ENCODE results near the gene UBL7. TPM values are rescaled to one million over a fixed set of nuclear protein-coding genes. Genes with fewer than 3 reads are reported as not detected.

Gene UBL7
- total and polyA plus RNA-seq, 4 donors, result 25.1 to 45.3 (median 28.0) TPM

- Histone ChIP-seq H3K27me3 (ENCODE audit: control insufficient read depth in 1 of 2, insufficient read depth in 2 of 2, low read length in 1 of 2) (no peaks in the 10 kb centered on the region), H3K9me3 (ENCODE audit: control insufficient read depth, low read length) (no peaks in the 10 kb centered on the region), H3K27ac (ENCODE audit: low read depth in 1 of 2, low read length in 2 of 2) (no peak overlapping the region), H3K4me3 (ENCODE audit: low read length in 2 of 2) (no peak overlapping the region), H3K36me3 (ENCODE audit: control insufficient read depth in 1 of 2, insufficient read depth in 2 of 2, low read length in 1 of 2) (no peaks in the 10 kb centered on the region), H3K4me1 (ENCODE audit: control insufficient read depth in 1 of 2, insufficient read depth in 2 of 2, low read length in 2 of 2) (no peaks in the 10 kb centered on the region)
- DNase-seq, result peak in 1 of 2 donors; percentile 37
- intact Hi-C loops (cut with DNase I), result loop anchor here in 1 of 2 donors (1.0 kb wide), 1 partner anchor 56 kb away; no protein-coding TSS in a partner anchor
- 47 to 50% methylated on average over 2 of the region's 2 CpGs for WGBS, 2 donors
- no peak for ATAC-seq (ENCODE audit: low FRiP score)
Measured at GRCh38 chr15:74438206-74438605, 22.8 kb downstream of the UBL7 start.

GRCh38 chr15:74434263-74435136, 26.5 kb downstream of the UBL7 start:
- Histone ChIP-seq H3K36me3 (ENCODE audit: control insufficient read depth in 1 of 2, insufficient read depth in 2 of 2, low read length in 1 of 2) (no peaks in the 10 kb centered on the region), H3K27ac (ENCODE audit: low read depth in 1 of 2, low read length in 2 of 2) (no peak overlapping the region), H3K4me1 (ENCODE audit: control insufficient read depth in 1 of 2, insufficient read depth in 2 of 2, low read length in 2 of 2) (no peaks in the 10 kb centered on the region), H3K9me3 (ENCODE audit: control insufficient read depth, low read length) (no peaks in the 10 kb centered on the region), H3K4me3 (ENCODE audit: low read length in 2 of 2) (no peak overlapping the region), H3K27me3 (ENCODE audit: control insufficient read depth in 1 of 2, insufficient read depth in 2 of 2, low read length in 1 of 2) (no peaks in the 10 kb centered on the region)
- intact Hi-C loops (cut with DNase I), result no loop called here
- peak; percentile 15 for ATAC-seq (ENCODE audit: low FRiP score)
- 67% methylated on average over 16 of the region's 16 CpGs for WGBS, 2 donors
- no peak for DNase-seq

- intact Hi-C loops (cut with DNase I), result no loop called here
- no peak within 1 kb of the TSS for H3K27ac ChIP-seq (ENCODE audit: low read depth in 1 of 2, low read length in 2 of 2)
- ATAC-seq (ENCODE audit: low FRiP score) (peak; percentile 89), DNase-seq (peak; percentile 90 to 93)
- no peaks in the 10 kb centered on the region for H3K4me1 ChIP-seq (ENCODE audit: control insufficient read depth in 1 of 2, insufficient read depth in 2 of 2, low read length in 2 of 2)
- H3K36me3 ChIP-seq (ENCODE audit: control insufficient read depth in 1 of 2, insufficient read depth in 2 of 2, low read length in 1 of 2), result no peaks in the 10 kb centered on the region
- no peaks in the 10 kb centered on the region for H3K27me3 ChIP-seq (ENCODE audit: control insufficient read depth in 1 of 2, insufficient read depth in 2 of 2, low read length in 1 of 2)
- 1 to 2% methylated on average over 59 to 75 of the region's 75 CpGs for WGBS, 2 donors
- no peaks in the 10 kb centered on the region for H3K9me3 ChIP-seq (ENCODE audit: control insufficient read depth, low read length)
- H3K4me3 ChIP-seq (ENCODE audit: low read length in 2 of 2), result peak within 1 kb of the TSS; percentile 52 to 68
Measured at GRCh38 chr15:74433592-74434262, 27.2 kb downstream of the UBL7 start, which contains the start of gene SEMA7A. Gene SEMA7A (minus strand): TSS chr15:74433958. CDS start chr15:74433918, 40 bp downstream.

- Histone ChIP-seq H3K27me3 (ENCODE audit: control insufficient read depth in 1 of 2, insufficient read depth in 2 of 2, low read length in 1 of 2) (no peaks in the 10 kb centered on the region), H3K27ac (ENCODE audit: low read depth in 1 of 2, low read length in 2 of 2) (no peak overlapping the region), H3K4me3 (ENCODE audit: low read length in 2 of 2) (peak overlapping the region; percentile 52 to 68), H3K9me3 (ENCODE audit: control insufficient read depth, low read length) (no peaks in the 10 kb centered on the region), H3K36me3 (ENCODE audit: control insufficient read depth in 1 of 2, insufficient read depth in 2 of 2, low read length in 1 of 2) (no peaks in the 10 kb centered on the region), H3K4me1 (ENCODE audit: control insufficient read depth in 1 of 2, insufficient read depth in 2 of 2, low read length in 2 of 2) (no peaks in the 10 kb centered on the region)
- DNase-seq, result no peak
- intact Hi-C loops (cut with DNase I), result no loop called here
- no peak for ATAC-seq (ENCODE audit: low FRiP score)
- WGBS, 2 donors, result 1% methylated on average over 44 to 64 of the region's 64 CpGs
Measured at GRCh38 chr15:74432968-74433591, 27.9 kb downstream of the UBL7 start.

- no peaks in the 10 kb centered on the region for H3K36me3 ChIP-seq (ENCODE audit: control insufficient read depth in 1 of 2, insufficient read depth in 2 of 2, low read length in 1 of 2)
- no peak for ATAC-seq (ENCODE audit: low FRiP score)
- no peaks in the 10 kb centered on the region for H3K4me1 ChIP-seq (ENCODE audit: control insufficient read depth in 1 of 2, insufficient read depth in 2 of 2, low read length in 2 of 2)
- H3K4me3 ChIP-seq (ENCODE audit: low read length in 2 of 2), result no peak overlapping the region
- whole genome bisulfite sequencing, 2 donors, result 25 to 27% methylated on average over 21 of the region's 21 CpGs
- intact Hi-C loops (cut with DNase I), result no loop called here
- no peak for DNase-seq
- H3K27me3 ChIP-seq (ENCODE audit: control insufficient read depth in 1 of 2, insufficient read depth in 2 of 2, low read length in 1 of 2), result no peaks in the 10 kb centered on the region
- no peak overlapping the region for H3K27ac ChIP-seq (ENCODE audit: low read depth in 1 of 2, low read length in 2 of 2)
- no peaks in the 10 kb centered on the region for H3K9me3 ChIP-seq (ENCODE audit: control insufficient read depth, low read length)
Measured at GRCh38 chr15:74432271-74432967, 28.5 kb downstream of the UBL7 start.

GRCh38 chr15:74431645-74432044, 29.3 kb downstream of the UBL7 start:
- DNase-seq (no peak), ATAC-seq (ENCODE audit: low FRiP score) (no peak)
- Histone ChIP-seq H3K4me3 (ENCODE audit: low read length in 2 of 2) (no peak overlapping the region), H3K9me3 (ENCODE audit: control insufficient read depth, low read length) (no peaks in the 10 kb centered on the region), H3K4me1 (ENCODE audit: control insufficient read depth in 1 of 2, insufficient read depth in 2 of 2, low read length in 2 of 2) (no peaks in the 10 kb centered on the region), H3K27me3 (ENCODE audit: control insufficient read depth in 1 of 2, insufficient read depth in 2 of 2, low read length in 1 of 2) (no peaks in the 10 kb centered on the region), H3K36me3 (ENCODE audit: control insufficient read depth in 1 of 2, insufficient read depth in 2 of 2, low read length in 1 of 2) (no peaks in the 10 kb centered on the region), H3K27ac (ENCODE audit: low read depth in 1 of 2, low read length in 2 of 2) (no peak overlapping the region)
- intact Hi-C loops (cut with DNase I), result no loop called here
- 88 to 90% methylated on average over 8 of the region's 8 CpGs for WGBS, 2 donors

GRCh38 chr15:74431116-74431515, 29.8 kb downstream of the UBL7 start:
- DNase-seq, result no peak
- Histone ChIP-seq H3K4me3 (ENCODE audit: low read length in 2 of 2) (no peak overlapping the region), H3K27me3 (ENCODE audit: control insufficient read depth in 1 of 2, insufficient read depth in 2 of 2, low read length in 1 of 2) (no peaks in the 10 kb centered on the region), H3K27ac (ENCODE audit: low read depth in 1 of 2, low read length in 2 of 2) (no peak overlapping the region), H3K4me1 (ENCODE audit: control insufficient read depth in 1 of 2, insufficient read depth in 2 of 2, low read length in 2 of 2) (no peaks in the 10 kb centered on the region), H3K36me3 (ENCODE audit: control insufficient read depth in 1 of 2, insufficient read depth in 2 of 2, low read length in 1 of 2) (no peaks in the 10 kb centered on the region), H3K9me3 (ENCODE audit: control insufficient read depth, low read length) (no peaks in the 10 kb centered on the region)
- no peak for ATAC-seq (ENCODE audit: low FRiP score)
- intact Hi-C loops (cut with DNase I), result no loop called here
- WGBS, 2 donors, result 98 to 100% methylated on average over 1 of the region's 1 CpG

- ATAC-seq (ENCODE audit: low FRiP score) (no peak), DNase-seq (no peak)
- intact Hi-C loops (cut with DNase I), result no loop called here
- H3K4me1 ChIP-seq (ENCODE audit: control insufficient read depth in 1 of 2, insufficient read depth in 2 of 2, low read length in 2 of 2), result no peaks in the 10 kb centered on the region
- no peaks in the 10 kb centered on the region for H3K9me3 ChIP-seq (ENCODE audit: control insufficient read depth, low read length)
- 71% methylated on average over 6 of the region's 6 CpGs for WGBS, 2 donors
- no peak overlapping the region for H3K27ac ChIP-seq (ENCODE audit: low read depth in 1 of 2, low read length in 2 of 2)
- H3K36me3 ChIP-seq (ENCODE audit: control insufficient read depth in 1 of 2, insufficient read depth in 2 of 2, low read length in 1 of 2), result no peaks in the 10 kb centered on the region
- H3K4me3 ChIP-seq (ENCODE audit: low read length in 2 of 2), result no peak overlapping the region
- H3K27me3 ChIP-seq (ENCODE audit: control insufficient read depth in 1 of 2, insufficient read depth in 2 of 2, low read length in 1 of 2), result no peaks in the 10 kb centered on the region
Measured at GRCh38 chr15:74430510-74430951, 30.4 kb downstream of the UBL7 start.
